BLaER1 treated with 17β-estradiol and CSF1 and Interleukin-3, amounts not matched to agents 10 nM and 100 nM (cell line): Measurements from ENCODE around the gene TPM2.

Experiments
- H3K27ac ChIP-seq, 11 experiments: shearing (Covaris generic); formaldehyde crosslinking; 2 replicates each; pipeline ENCODE4 v1.8.1; 2022
- H3K27me3 ChIP-seq, 11 experiments: shearing (Covaris generic); formaldehyde crosslinking; 2 replicates each; pipeline ENCODE4 v1.8.1; 2022
- H3K36me3 ChIP-seq, 11 experiments: shearing (Covaris generic); formaldehyde crosslinking; 2 replicates each; pipeline ENCODE4 v1.8.1; 2022
- H3K4me1 ChIP-seq, 10 experiments: shearing (Covaris generic); formaldehyde crosslinking; 2 replicates each; pipeline ENCODE4 v1.8.1; 2022
- H3K4me2 ChIP-seq, 11 experiments: shearing (Covaris generic); formaldehyde crosslinking; 2 replicates each; pipeline ENCODE4 v1.8.1; 2022
- H3K4me3 ChIP-seq, 10 experiments: shearing (Covaris generic); formaldehyde crosslinking; 2 replicates each; pipeline ENCODE4 v1.8.1; 2022
- H3K9ac ChIP-seq, 11 experiments: shearing (Covaris generic); formaldehyde crosslinking; 2 replicates each; pipeline ENCODE4 v1.8.1; 2022
- H3K9me3 ChIP-seq, 11 experiments: shearing (Covaris generic); formaldehyde crosslinking; replicated peaks in 1 of 11; 2 replicates each; pipeline ENCODE4 v1.8.1; 2022
- H4K20me1 ChIP-seq, 11 experiments: shearing (Covaris generic); formaldehyde crosslinking; 2 replicates each; pipeline ENCODE4 v1.8.1; 2022
- Cebpa-rat ChIP-seq, 11 experiments: shearing (Covaris generic); IDR thresholded peaks; 2 replicates each; pipeline ENCODE4 v1.8.1; 2022

The TPM2 gene

DNA sequence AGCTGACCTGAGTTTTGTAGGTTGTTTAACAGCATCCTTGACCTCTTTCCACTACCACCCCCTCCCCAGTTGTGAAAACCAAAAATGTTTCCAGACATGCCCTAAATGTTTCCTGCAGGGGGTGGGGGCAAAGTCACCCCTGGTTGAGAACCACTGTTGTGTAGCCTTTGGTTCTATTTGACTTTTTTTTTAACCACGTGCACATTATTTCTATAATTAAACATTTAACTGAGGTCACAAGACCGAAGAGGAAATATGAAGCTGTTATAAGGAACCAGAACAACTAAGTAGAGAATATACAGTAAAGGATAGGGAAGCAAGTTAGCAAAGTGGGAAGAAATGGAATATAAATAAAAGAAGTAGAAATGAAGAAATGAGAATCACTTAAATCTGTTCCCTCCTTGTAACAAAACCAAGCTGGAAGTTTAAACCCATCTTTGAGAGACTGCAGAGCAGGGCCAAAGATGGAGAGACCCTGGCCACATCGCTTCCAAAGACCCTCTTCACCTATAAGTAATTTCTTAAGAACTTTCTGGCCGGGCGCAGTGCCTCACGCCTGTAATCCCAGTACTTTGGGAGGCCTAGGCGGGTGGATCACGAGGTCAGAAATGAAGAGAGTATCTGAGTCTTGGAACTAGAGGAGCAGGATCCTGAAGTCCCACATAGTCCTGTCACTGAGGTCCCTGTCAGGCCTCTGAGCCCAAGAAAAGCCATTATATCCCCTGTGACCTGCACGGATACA, 53.4 kb downstream of the TPM2 start:
- Histone ChIP-seq H4K20me1 (no peaks in the 10 kb centered on the region), H3K4me2 (peak overlapping the region; percentile 66 to 96 (median 84)), H3K27me3 (no peaks in the 10 kb centered on the region), H3K4me1 (peaks cover 72 to 87% (median 80%) of the 10 kb centered on the region in 10 experiments), H3K9me3 (peaks cover 0 to 17% (median 13%) of the 10 kb centered on the region in 11 experiments; a peak in 16 of 22 replicates), H3K36me3 (peaks cover 0 to 9% (median 7%) of the 10 kb centered on the region in 11 experiments; a peak in 8 of 22 replicates), H3K27ac (peak overlapping the region; percentile 74 to 93 (median 84)), H3K4me3 (peak overlapping the region in 3 of 10 experiments; percentile 11 to 26 (median 14); a peak in 3 of 20 replicates), H3K9ac (peak overlapping the region; percentile 41 to 82 (median 70))
- TF ChIP-seq Cebpa-rat (IDR thresholded peaks at IDR 0.05), result no peak

DNA sequence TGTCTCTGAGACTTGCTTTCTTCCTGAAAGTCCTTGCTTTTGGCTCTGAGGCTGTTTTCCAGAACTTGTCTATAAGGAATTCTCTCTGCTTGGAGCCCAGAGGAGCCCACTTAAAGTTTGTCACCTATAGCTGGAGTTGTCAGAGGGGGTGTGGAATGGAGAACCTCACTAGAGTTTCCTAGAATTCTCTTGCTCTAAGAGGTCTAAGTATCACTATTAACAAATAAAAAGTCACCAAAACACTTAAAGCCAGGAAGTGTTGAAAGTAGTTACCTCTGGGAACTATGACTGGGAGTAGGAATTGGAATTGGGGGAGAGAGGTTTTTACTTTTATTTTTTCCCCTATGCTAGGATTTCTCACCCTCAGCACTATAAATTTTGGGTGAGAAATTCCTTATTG, 54.0 kb downstream of the TPM2 start:
- Histone ChIP-seq H3K36me3 (peaks cover 0 to 6% (median 5%) of the 10 kb centered on the region in 11 experiments; a peak in 8 of 22 replicates), H3K27me3 (no peaks in the 10 kb centered on the region), H4K20me1 (no peaks in the 10 kb centered on the region), H3K9me3 (peaks cover 0 to 11% (median 7%) of the 10 kb centered on the region in 11 experiments; a peak in 16 of 22 replicates), H3K4me2 (peak overlapping the region; percentile 66 to 96 (median 84)), H3K27ac (peak overlapping the region; percentile 74 to 93 (median 84)), H3K9ac (peak overlapping the region in 10 of 11 experiments; percentile 11 to 82 (median 71); a peak in 19 of 22 replicates), H3K4me1 (peaks cover 66 to 82% (median 74%) of the 10 kb centered on the region in 10 experiments), H3K4me3 (peak overlapping the region in 2 of 10 experiments; percentile 11 to 26; a peak in 2 of 20 replicates)
- no peak for TF ChIP-seq Cebpa-rat (IDR thresholded peaks at IDR 0.05)
